ENCODE results near the gene CALN1. TPM values are rescaled to one million over a fixed set of nuclear protein-coding genes. Genes with fewer than 3 reads are reported as not detected.

Gene CALN1
- total and polyA plus RNA-seq, 2 of the 8 experiments (the other 6 are each of a cell fraction or from before 2014, with no cell fraction given), result 6.4 to 15.2 TPM

DNA sequence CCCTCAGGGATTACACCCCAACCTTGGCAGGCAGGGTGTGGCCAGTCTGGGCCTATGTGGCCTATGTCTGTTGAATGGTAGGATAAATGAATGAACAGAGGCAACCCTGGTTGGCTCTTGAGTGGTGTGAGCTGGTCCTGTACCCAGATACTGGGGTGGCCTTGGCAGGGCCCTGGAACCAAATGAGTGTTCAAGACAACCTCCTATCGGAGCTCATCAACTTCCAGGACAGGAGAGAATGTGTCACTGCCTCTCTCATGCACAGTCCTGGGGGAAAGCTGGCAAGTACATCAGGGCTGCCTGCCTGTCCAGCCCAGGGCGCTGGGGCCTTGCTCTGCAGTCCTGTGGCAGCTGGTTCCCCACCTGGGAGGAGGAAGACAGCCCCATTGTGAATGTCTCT lies 271.6 kb downstream of the CALN1 start:
- no peak overlapping the region for H4K5ac ChIP-seq (ENCODE audit: insufficient read length, low read depth, low read length)
- no peak overlapping the region for H3K18ac ChIP-seq (ENCODE audit: extremely low read depth, low read length)
- FAIRE-seq, result no peak
- no peak overlapping the region for H2BK12ac ChIP-seq (ENCODE audit: low read depth, low read length)
- no peak overlapping the region for H4K91ac ChIP-seq (replicated peaks; ENCODE audit: insufficient read length, low read length)
- 95% methylated on average over 2 of the region's 2 CpGs; no CpG with 5 or more reads in 1 of the 2 experiments for WGBS, 2 experiments (ENCODE audit: extremely low coverage in 1 of 2, insufficient coverage in 1 of 2, insufficient read length in 1 of 2, insufficient replicate concordance in 2 of 2, low coverage in 1 of 2, low lambda C conversion rate in 2 of 2, missing lambda C conversion rate in 1 of 2)
- H3K9me3 ChIP-seq (ENCODE audit: insufficient read depth in 2 of 2, low read depth in 1 of 2, low read length in 1 of 2), result peaks cover 19 to 20% of the 10 kb centered on the region in 2 experiments; a peak in 3 of 4 replicates
- no peaks in the 10 kb centered on the region for H3K27me3 ChIP-seq (replicated peaks in 1 of 4; ENCODE audit: control insufficient read depth in 3 of 4, extremely low read depth in 1 of 4, insufficient read depth in 3 of 4, low read length in 3 of 4)
- ChIA-PET POLR2A (ENCODE audit: partially characterized antibody) (no interaction called here), CTCF (ENCODE audit: partially characterized antibody) (interaction anchor here (1.3 kb wide), 1 partner anchor 31 kb away, joined by 3 read pairs; no protein-coding TSS in a partner anchor)
- no peak overlapping the region for H2BK5ac ChIP-seq (ENCODE audit: low read depth, low read length)
- H3K27ac ChIP-seq (ENCODE audit: low read depth, low read length), result no peak overlapping the region
- peaks cover 0 to 5% (median 0%) of the 10 kb centered on the region in 4 experiments; a peak in 3 of 8 replicates for H3K36me3 ChIP-seq (ENCODE audit: control insufficient read depth in 2 of 4, insufficient read depth in 4 of 4, low read length in 3 of 4)
- H3K56ac ChIP-seq (replicated peaks; ENCODE audit: insufficient read length, low read depth, low read length), result no peak overlapping the region
- H3K4me2 ChIP-seq (ENCODE audit: insufficient read depth in 1 of 2, low read depth in 2 of 2, low read length in 2 of 2), result no peak overlapping the region
- no peak overlapping the region for H2BK120ac ChIP-seq (replicated peaks; ENCODE audit: low read depth, low read length)
- H2BK20ac ChIP-seq (ENCODE audit: low read length), result no peak overlapping the region
- H3K4me3 ChIP-seq (ENCODE audit: extremely low read depth in 1 of 4, insufficient read depth in 2 of 4, low read depth in 3 of 4, low read length in 4 of 4), result no peak overlapping the region
- no peak overlapping the region for H3K23ac ChIP-seq (ENCODE audit: insufficient read length)
- H3K23me2 ChIP-seq (ENCODE audit: low read depth, low read length), result no peaks in the 10 kb centered on the region
- no peak overlapping the region for H3K4ac ChIP-seq (replicated peaks; ENCODE audit: insufficient read length, low read depth, low read length)
- H3K9ac ChIP-seq (replicated peaks in 1 of 4; ENCODE audit: extremely low read depth in 1 of 4, low read depth in 3 of 4, low read length in 3 of 4), result no peak overlapping the region
- TF ChIP-seq CBX5 (IDR thresholded peaks at IDR 0.05; ENCODE audit: low read depth, low read length) (no peak), PHF8 (conservative IDR thresholded peaks at IDR 0.05; ENCODE audit: low read depth, low read length) (no peak), NRF1 (IDR thresholded peaks at IDR 0.05; ENCODE audit: low read depth, low read length) (no peak), EP300 (IDR thresholded peaks at IDR 0.05; ENCODE audit: borderline replicate concordance in 1 of 2, low read depth in 2 of 2, low read length in 2 of 2) (no peak), HDAC2 (IDR thresholded peaks at IDR 0.05; ENCODE audit: borderline replicate concordance in 1 of 2, low read depth in 2 of 2, low read length in 2 of 2) (no peak), BRCA1 (IDR thresholded peaks at IDR 0.05; ENCODE audit: low read depth, low read length) (no peak)
- TF ChIP-seq, protein P1, sequence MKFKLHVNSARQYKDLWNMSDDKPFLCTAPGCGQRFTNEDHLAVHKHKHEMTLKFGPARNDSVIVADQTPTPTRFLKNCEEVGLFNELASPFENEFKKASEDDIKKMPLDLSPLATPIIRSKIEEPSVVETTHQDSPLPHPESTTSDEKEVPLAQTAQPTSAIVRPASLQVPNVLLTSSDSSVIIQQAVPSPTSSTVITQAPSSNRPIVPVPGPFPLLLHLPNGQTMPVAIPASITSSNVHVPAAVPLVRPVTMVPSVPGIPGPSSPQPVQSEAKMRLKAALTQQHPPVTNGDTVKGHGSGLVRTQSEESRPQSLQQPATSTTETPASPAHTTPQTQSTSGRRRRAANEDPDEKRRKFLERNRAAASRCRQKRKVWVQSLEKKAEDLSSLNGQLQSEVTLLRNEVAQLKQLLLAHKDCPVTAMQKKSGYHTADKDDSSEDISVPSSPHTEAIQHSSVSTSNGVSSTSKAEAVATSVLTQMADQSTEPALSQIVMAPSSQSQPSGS (IDR thresholded peaks at IDR 0.05; ENCODE audit: low read length), result no peak
- H4K20me1 ChIP-seq (replicated peaks in 1 of 2; ENCODE audit: control insufficient read depth in 1 of 2, insufficient read depth in 2 of 2, low read length in 2 of 2), result no peaks in the 10 kb centered on the region
- H3K79me2 ChIP-seq (ENCODE audit: control insufficient read depth in 1 of 2, insufficient read depth in 2 of 2, low read length in 2 of 2), result no peaks in the 10 kb centered on the region
- H2AK5ac ChIP-seq (ENCODE audit: low read depth, low read length), result no peak overlapping the region
- H2AFZ ChIP-seq (ENCODE audit: low read length), result no peak overlapping the region
- no peak overlapping the region for H3K14ac ChIP-seq (ENCODE audit: insufficient read length)
- no peak overlapping the region for H2BK15ac ChIP-seq (ENCODE audit: low read length)
- DNase-seq (ENCODE audit: low read depth in 1 of 2, low spot score in 2 of 2), result no peak
- no peaks in the 10 kb centered on the region for H3K79me1 ChIP-seq (ENCODE audit: low read depth, low read length)
- H3K4me1 ChIP-seq (replicated peaks in 1 of 4; ENCODE audit: control insufficient read depth in 3 of 4, insufficient read depth in 4 of 4, low read length in 3 of 4), result no peaks in the 10 kb centered on the region
- no peak overlapping the region for H4K8ac ChIP-seq (ENCODE audit: extremely low read depth, insufficient read depth, low read length)

Measured in H1 (cell line).